CD4-positive, alpha-beta T cell treated with Interferon alpha-2 for 1 hour (primary cell): ENCODE data around the gene HSFY2.
"Not testable (repeated sequence)": the region's sequence is repeated elsewhere in the genome, so short reads cannot be mapped to it uniquely, and the experiment has no call there.

Experiments
- DNase-seq, 2 donors: peaks; one replicate each; pipeline ENCODE4 v3.0.0-alpha.2; 2020 to 2022

Gene HSFY2

GRCh38 chrY:18773635-18774034 lies at the start of gene HSFY2:
Gene HSFY2 (minus strand): TSS chrY:18773735. CDS start chrY:18773618, 117 bp downstream.
- DNase-seq = not testable (repeated sequence)

GRCh38 chrY:18815751-18816150 lies 42.2 kb upstream of the HSFY2 start:
- not testable (repeated sequence) for DNase-seq

- not testable (repeated sequence) for DNase-seq
Observed at GRCh38 chrY:18788757-18789406, 15.3 kb upstream of the HSFY2 start.

- DNase-seq = not testable (repeated sequence)
Observed at GRCh38 chrY:18754077-18754476, 19.5 kb downstream of the HSFY2 start.

- DNase-seq = not testable (repeated sequence)
Observed at GRCh38 chrY:18753133-18753815, 20.3 kb downstream of the HSFY2 start.

- not testable (repeated sequence) for DNase-seq
Observed at GRCh38 chrY:18723714-18724113, 49.8 kb downstream of the HSFY2 start.
